HG02840 (cell line): ENCODE measurements around the gene INSL3.
"Not testable (repeated sequence)": the region's sequence is repeated elsewhere in the genome, so short reads cannot be mapped to it uniquely, and the experiment has no call there.

Experiments
- ATAC-seq: cut with Tn5 transposase; IDR thresholded peaks from one replicate; pipeline ENCODE4 v1.9.1; 2021; ENCODE audit warnings: mild to moderate bottlenecking, moderate library complexity, moderate number of reproducible peaks; ENCODE audit not compliant: unreplicated experiment, low FRiP score

Gene INSL3

GRCh38 chr19:17790059-17790780, 31.1 kb downstream of the INSL3 start:
- no peak for ATAC-seq

- no peak for ATAC-seq
Measured at GRCh38 chr19:17788632-17789031, 32.7 kb downstream of the INSL3 start.

GRCh38 chr19:17787274-17787913, 33.9 kb downstream of the INSL3 start:
- ATAC-seq = no peak

- ATAC-seq = no peak
Measured at GRCh38 chr19:17784201-17785008, 36.9 kb downstream of the INSL3 start.

DNA sequence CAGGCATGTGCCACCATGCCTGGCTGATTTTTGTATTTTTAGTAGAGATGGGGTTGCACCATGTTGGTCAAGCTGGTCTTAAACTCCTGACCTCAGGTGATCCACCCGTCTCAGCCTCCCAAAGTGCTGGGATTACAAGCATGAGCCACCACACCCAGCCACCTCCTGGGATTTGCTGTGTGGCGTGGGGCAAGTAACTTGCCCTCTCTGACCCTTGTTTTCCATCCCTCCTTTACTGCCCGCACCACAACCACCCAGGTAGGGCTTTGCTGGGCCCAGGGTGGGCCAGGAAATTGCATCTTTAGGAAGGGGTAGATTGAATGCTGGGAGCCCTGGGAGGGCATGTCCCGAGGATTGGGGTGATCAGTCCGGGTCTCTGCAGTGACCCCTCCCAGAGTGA, 37.6 kb downstream of the INSL3 start:
- not testable (repeated sequence) for ATAC-seq

GRCh38 chr19:17780781-17781180, 40.5 kb downstream of the INSL3 start:
- ATAC-seq = no peak

DNA sequence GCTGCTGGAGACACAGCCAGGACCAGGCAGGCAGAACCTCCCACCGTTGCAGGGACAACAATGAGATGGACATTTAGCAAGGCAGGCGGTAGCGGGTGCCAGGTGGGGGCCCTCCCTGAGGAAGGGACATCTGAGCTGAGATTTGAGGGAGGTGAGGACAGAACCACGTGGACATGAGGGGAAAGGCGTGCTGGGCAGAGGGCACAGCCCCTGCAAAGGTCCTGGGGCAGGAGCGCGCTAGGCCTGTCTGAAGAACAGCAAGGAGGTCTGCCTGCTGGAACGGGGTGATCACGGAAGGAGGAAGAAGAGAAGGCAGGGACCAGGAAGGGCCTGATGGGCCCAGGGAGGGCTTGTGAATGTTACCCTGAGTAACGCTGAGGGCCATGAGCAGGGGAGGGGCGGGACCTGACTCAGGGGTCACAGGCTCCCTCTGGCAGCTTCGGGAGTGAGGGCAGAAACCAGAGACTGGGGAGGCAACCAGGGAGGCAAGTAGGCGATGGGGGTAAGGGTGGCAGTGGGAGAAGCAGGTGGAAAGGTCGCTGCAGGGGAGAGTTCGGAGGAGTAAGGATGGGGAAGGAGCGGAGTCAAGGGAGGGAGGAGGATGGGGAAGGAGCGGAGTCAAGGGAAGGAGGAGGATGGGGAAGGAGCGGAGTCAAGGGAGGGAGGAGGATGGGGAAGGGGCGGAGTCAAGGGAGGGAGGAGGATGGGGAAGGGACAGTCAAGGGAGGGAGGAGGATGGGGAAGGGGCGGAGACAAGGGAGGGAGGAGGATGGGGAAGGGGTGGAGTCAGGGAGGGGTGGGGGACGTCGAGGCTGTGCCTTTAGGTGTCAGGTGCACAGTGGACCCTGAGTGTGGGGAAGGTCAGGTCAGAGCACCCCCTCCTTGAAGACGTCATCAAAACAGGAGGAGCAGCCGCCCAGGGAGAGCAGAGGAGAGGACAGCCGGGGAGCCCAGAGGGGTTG, 42.1 kb downstream of the INSL3 start:
- ATAC-seq = no peak

DNA sequence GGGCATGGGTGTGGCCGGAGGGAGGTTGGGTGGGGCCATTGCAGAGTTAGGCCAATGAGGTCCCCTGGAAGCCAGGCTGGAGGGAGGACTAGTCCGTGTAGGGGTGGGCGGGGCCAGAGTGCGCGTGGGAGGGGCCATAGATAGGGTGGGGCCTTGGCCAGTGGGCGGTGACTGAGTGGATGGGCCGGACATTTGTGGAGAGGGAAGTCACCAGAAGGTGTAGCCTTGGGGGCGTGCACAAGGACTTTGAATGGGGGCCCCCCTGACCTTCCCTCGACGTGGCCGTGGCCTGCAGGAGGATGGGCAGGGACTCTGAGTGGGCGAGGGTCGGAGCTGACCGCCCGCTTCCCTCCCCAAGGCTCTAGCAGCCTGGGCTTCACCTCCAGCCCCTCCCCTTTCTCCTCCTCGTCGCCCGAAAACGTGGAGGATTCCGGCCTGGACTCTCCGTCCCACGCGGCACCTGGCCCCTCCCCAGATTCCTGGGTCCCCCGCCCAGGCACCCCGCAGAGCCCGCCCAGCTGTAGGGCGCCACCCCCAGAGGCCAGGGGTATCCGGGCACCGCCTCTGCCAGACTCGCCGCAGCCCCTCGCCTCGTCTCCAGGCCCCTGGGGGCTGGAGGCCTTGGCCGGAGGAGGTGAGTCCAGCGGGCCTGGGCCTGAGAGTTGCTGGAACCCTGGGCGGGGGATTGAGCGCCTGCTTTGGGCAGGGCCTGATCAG, 42.9 kb downstream of the INSL3 start:
- no peak for ATAC-seq

DNA sequence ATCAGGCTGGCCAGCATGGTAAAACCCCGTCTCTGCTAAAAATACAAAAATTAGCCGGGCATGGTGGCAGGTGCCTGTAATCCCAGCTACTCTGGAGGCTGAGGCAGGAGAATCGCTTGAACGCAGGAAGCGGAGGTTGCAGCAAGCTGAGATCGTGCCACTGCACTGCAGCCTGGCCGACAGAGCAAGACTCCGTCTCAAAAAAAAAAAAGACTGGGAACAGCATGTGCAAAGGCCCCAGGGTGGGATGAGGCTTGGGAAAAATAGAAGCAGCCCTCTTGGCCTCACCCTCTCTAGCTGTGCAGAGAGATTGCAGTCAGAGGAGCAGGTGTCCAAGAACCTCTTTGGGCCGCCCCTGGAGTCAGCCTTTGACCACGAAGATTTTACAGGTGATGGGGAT, 43.5 kb downstream of the INSL3 start:
- ATAC-seq = not testable (repeated sequence)

DNA sequence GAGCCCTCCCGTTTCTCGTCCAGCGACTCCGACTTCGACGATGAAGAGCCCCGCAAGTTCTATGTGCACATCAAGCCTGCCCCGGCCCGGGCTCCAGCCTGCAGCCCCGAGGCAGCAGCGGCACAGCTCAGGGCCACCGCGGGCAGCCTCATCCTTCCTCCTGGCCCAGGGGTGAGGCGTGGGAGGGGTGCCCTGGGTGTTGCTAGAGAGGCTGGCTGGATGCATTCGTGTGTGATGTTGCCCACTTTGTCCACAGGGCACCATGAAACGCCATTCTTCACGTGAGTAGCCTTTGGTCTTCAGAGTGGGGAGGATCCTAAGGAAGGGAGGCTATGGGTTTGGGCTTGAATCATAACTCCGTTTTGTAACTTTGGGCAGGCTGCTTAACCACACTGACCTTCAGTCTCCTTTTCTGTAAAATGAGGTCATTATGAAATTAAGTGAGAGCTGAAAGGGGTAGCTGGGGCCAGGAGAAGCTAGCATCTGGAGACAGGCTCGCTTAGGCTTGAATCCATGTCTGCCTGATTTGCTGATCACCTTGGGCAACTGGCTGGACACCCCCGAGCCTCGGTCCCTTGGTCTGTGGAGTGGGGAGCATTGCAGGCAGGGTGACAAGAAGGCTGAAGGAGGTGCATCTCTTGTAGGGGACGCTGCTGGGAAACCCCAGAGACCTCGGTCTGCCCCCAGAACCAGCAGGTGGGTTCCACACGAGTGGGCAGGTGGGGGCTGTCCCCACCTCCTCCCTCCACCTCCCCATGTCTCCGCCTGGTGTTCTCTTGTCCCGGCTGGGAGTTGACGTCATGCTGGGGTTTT, 45.1 kb downstream of the INSL3 start:
- peak; percentile 76 for ATAC-seq

DNA sequence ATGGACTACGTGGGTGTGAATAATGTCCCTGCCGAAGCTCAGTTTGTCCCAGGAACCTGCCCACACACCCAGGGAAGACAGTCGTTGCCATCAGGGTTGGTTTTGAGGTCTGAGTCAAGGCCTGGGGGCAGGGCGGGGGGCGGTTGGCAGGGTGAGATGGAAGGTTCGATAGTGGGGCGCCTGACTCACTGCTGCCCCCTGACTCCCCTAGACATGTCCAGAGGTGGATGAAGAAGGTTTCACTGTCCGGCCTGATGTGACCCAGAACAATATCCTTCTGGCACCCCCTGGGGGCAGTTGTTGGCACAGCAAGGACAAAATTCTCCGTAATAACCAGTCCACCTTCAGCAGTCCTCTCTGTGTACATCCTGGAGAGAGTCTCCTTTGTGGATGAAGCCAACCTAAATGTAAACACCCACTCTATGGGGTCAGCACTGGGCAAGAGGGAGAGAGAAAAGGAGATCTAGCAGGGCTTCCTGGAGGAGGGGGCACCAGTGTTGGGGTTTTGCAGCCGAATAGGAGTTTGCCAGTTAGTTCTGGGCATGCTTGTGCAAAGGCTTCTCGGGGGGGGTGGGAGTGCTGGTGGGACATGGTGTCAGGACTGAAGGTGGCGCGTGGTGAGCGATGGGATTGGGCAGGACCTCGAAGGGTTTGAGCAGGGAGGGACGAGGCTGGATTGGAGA, 45.9 kb downstream of the INSL3 start:
- ATAC-seq = no peak

DNA sequence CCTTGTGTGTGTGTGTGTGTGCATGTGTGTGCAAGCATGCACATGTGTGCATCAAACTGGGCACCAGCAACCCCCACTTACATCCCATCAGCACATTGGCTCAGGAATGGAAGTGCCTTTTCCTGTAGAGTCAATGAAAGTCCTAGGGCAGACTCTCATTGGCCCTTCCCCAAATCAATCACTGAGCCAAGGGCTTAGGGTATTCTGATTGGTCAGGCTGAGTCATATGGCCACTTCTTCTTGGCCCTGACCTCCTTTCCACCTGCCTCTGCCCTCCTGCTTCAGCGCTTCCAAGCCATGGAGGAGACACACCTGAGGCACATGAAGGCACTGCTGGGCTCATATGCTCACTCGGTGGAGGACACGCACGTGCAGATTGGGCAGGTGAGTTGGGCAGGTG, 49.1 kb downstream of the INSL3 start:
- no peak for ATAC-seq

DNA sequence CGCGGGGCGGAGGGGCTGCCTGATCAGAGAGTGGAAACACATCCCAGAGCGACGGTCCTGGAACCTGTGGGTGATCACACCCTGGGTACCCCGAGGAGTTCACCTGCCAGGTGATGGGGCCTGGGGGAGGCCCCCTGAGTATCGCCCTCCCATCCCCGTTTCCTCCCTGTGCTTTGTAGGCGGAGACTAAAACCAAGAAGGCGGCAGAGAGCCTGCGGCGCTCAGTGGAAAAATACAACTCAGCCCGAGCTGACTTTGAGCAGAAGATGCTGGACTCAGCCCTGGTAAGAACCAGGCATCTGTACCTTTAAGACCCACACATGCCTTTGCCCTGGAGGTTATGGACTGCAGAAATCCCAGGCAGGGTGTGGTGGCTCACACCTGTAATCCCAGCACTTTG, 50.7 kb downstream of the INSL3 start:
- ATAC-seq = no peak

GRCh38 chr19:17767559-17767958, 53.8 kb downstream of the INSL3 start:
- no peak for ATAC-seq

GRCh38 chr19:17766543-17767131, 54.7 kb downstream of the INSL3 start:
- ATAC-seq = no peak
